Measurements from ENCODE around the gene EZH1. TPM values are rescaled to one million over a fixed set of nuclear protein-coding genes. Genes with fewer than 3 reads are reported as not detected.

The EZH1 gene
- total and polyA plus RNA-seq, 2 experiments from 2014 or later = 22.4 to 22.8 TPM

DNA sequence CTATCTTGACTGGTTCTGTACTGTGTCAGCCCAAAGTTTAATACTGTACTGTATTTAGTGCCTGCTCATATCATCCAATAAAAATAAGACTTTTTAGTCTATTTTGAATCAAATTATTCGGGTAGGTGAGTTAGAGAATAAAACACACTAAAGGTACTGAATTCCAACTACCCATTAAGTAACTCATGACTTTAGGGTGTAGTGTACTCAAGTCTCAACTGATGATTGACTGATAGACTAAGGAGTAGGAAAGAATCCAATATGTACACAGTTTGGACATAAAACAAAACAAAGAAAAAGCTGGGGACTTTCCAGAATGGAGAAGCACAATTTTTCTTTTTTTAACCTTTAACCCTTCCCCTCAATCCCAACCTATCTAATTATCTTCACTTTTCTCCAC is 4.1 kb downstream of the EZH1 start:
- no peak for TF ChIP-seq EZH2 (IDR thresholded peaks at IDR 0.05; ENCODE audit: insufficient read depth, poor library complexity, severe bottlenecking)
- TF ChIP-seq EZH2phosphoT487 (IDR thresholded peaks at IDR 0.05; ENCODE audit: insufficient read depth, low read depth) = no peak
- Histone ChIP-seq H3K4me3 (no peak overlapping the region), H3K9me3 (ENCODE audit: low read depth) (no peaks in the 10 kb centered on the region), H3K79me2 (ENCODE audit: insufficient read depth) (peaks cover 87% of the 10 kb centered on the region), H2AFZ (no peak overlapping the region), H3K9ac (no peak overlapping the region), H3K27ac (no peak overlapping the region), H4K20me1 (ENCODE audit: insufficient read depth) (no peaks in the 10 kb centered on the region), H3K4me2 (ENCODE audit: unreplicated experiment) (no peak overlapping the region), H3K36me3 (ENCODE audit: low read depth) (no peaks in the 10 kb centered on the region), H3F3A (ENCODE audit: insufficient read depth) (no peaks in the 10 kb centered on the region), H3K4me1 (ENCODE audit: insufficient read depth) (peaks cover 8% of the 10 kb centered on the region), H3K9me2 (ENCODE audit: insufficient read depth) (no peaks in the 10 kb centered on the region), H3K27me3 (replicated peaks; ENCODE audit: insufficient read depth) (no peaks in the 10 kb centered on the region)
- DNase-seq = no peak
- in situ Hi-C loops (cut with MboI) = loop anchor here (25.0 kb wide), 1 partner anchor 197 kb away; no protein-coding TSS in a partner anchor
- 55 to 63% methylated on average over 1 of the region's 1 CpG for WGBS, 2 experiments (ENCODE audit: low coverage in 1 of 2, low lambda C conversion rate in 2 of 2, missing lambda C conversion rate in 2 of 2)

DNA sequence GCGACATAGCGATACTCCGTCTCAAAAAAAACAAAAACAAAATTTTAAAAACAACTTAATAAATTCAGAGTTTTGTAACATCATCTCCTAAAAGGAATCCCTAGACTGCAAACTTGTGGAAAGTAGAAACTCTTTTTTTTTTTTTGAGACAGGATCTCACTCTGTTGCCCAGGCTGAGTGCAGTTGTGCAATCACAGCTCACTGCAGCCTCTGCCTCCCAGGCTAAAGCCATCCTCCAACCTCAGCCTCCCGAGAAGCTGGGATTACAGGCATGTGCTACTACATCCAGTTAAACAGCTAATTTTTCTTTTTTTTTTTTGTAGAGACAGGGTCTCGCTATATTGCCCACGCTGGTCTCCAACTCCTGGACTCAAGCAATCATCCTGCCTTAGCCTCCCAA is 19.7 kb downstream of the EZH1 start:
- no peaks in the 10 kb centered on the region for H3K9me3 ChIP-seq (ENCODE audit: low read depth)
- no peak for TF ChIP-seq EZH2 (IDR thresholded peaks at IDR 0.05; ENCODE audit: insufficient read depth, poor library complexity, severe bottlenecking)
- TF ChIP-seq EZH2phosphoT487 (IDR thresholded peaks at IDR 0.05; ENCODE audit: insufficient read depth, low read depth) = no peak
- no peak overlapping the region for H3K9ac ChIP-seq
- H3K4me2 ChIP-seq (ENCODE audit: unreplicated experiment) = no peak overlapping the region
- H2AFZ ChIP-seq = no peak overlapping the region
- 96 to 98% methylated on average over 6 of the region's 6 CpGs for WGBS, 2 experiments (ENCODE audit: low coverage in 1 of 2, low lambda C conversion rate in 2 of 2, missing lambda C conversion rate in 2 of 2)
- H3K27me3 ChIP-seq (replicated peaks; ENCODE audit: insufficient read depth) = no peaks in the 10 kb centered on the region
- H3K9me2 ChIP-seq (ENCODE audit: insufficient read depth) = no peaks in the 10 kb centered on the region
- in situ Hi-C loops (cut with MboI) = loop anchor here (25.0 kb wide), 1 partner anchor 212 kb away; no protein-coding TSS in a partner anchor
- peaks cover 55% of the 10 kb centered on the region for H3K36me3 ChIP-seq (ENCODE audit: low read depth)
- no peak for DNase-seq
- no peak overlapping the region for H3K4me3 ChIP-seq
- no peaks in the 10 kb centered on the region for H4K20me1 ChIP-seq (ENCODE audit: insufficient read depth)
- no peaks in the 10 kb centered on the region for H3K79me2 ChIP-seq (ENCODE audit: insufficient read depth)
- H3K27ac ChIP-seq = no peak overlapping the region
- H3K4me1 ChIP-seq (ENCODE audit: insufficient read depth) = no peaks in the 10 kb centered on the region
- H3F3A ChIP-seq (ENCODE audit: insufficient read depth) = no peaks in the 10 kb centered on the region

DNA sequence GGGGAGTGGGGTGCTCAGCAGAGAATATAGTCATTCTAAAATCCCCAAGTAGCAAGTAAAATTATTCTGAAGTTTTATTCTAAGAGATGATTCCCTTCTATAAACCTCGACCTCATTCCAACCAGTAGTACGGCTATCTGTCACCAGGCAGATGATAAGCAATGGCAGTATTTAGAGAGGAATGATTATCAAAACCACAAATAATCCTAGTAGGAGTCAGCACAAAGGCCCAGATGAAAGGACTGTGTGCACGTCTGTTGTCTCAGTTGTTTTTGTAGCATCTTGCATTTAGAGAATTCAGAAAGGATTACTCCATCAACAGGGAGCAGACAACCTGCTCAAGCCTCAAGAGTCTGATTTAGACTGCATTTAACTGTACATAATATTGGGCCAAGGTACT is 21.2 kb downstream of the EZH1 start:
- H3K4me2 ChIP-seq (ENCODE audit: unreplicated experiment) = no peak overlapping the region
- no peak overlapping the region for H2AFZ ChIP-seq
- H3K9me3 ChIP-seq (ENCODE audit: low read depth) = no peaks in the 10 kb centered on the region
- in situ Hi-C loops (cut with MboI) = no loop called here
- H3K27ac ChIP-seq = no peak overlapping the region
- no peak overlapping the region for H3K4me3 ChIP-seq
- TF ChIP-seq EZH2 (IDR thresholded peaks at IDR 0.05; ENCODE audit: insufficient read depth, poor library complexity, severe bottlenecking) (no peak), EZH2phosphoT487 (IDR thresholded peaks at IDR 0.05; ENCODE audit: insufficient read depth, low read depth) (no peak)
- no peaks in the 10 kb centered on the region for H4K20me1 ChIP-seq (ENCODE audit: insufficient read depth)
- H3K9ac ChIP-seq = no peak overlapping the region
- no peaks in the 10 kb centered on the region for H3K4me1 ChIP-seq (ENCODE audit: insufficient read depth)
- 79% methylated on average over 3 of the region's 3 CpGs for WGBS, 2 experiments (ENCODE audit: low coverage in 1 of 2, low lambda C conversion rate in 2 of 2, missing lambda C conversion rate in 2 of 2)
- no peak for DNase-seq
- H3K27me3 ChIP-seq (replicated peaks; ENCODE audit: insufficient read depth) = no peaks in the 10 kb centered on the region
- H3F3A ChIP-seq (ENCODE audit: insufficient read depth) = no peaks in the 10 kb centered on the region
- H3K9me2 ChIP-seq (ENCODE audit: insufficient read depth) = no peaks in the 10 kb centered on the region
- H3K36me3 ChIP-seq (ENCODE audit: low read depth) = peaks cover 58% of the 10 kb centered on the region
- no peaks in the 10 kb centered on the region for H3K79me2 ChIP-seq (ENCODE audit: insufficient read depth)

DNA sequence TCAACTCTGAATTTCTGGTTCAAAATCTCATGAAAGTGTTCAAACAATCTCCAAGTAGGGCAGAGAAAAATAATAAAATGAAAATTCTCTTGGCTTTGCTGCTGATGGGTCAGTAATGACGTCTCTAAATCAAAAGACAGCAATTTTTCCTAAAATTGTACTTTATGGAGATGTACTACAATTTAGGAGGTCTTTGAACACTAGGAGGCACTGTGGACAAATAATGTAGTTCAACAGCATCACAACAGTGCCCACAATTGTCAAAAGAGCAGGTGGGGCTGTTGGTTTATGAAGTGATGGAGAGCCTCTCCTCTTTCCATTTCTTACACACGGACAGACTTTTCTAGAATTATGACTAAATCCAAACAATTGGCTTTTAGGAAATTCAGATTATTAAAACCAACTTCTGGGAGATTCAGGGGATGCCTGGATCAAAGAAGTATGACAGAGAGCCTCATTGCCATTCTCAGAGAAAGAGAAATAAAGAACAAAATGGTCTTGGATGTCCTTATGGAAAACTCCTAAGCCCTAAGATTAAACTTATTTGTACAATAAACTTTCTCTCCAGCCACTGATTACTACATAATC is 23.8 kb downstream of the EZH1 start:
- TF ChIP-seq EZH2 (IDR thresholded peaks at IDR 0.05; ENCODE audit: insufficient read depth, poor library complexity, severe bottlenecking) (no peak), EZH2phosphoT487 (IDR thresholded peaks at IDR 0.05; ENCODE audit: insufficient read depth, low read depth) (no peak)
- Histone ChIP-seq H3K27me3 (replicated peaks; ENCODE audit: insufficient read depth) (no peaks in the 10 kb centered on the region), H3K4me2 (ENCODE audit: unreplicated experiment) (no peak overlapping the region), H2AFZ (no peak overlapping the region), H3K4me3 (no peak overlapping the region), H3K9me2 (ENCODE audit: insufficient read depth) (no peaks in the 10 kb centered on the region), H3K9ac (no peak overlapping the region), H3K9me3 (ENCODE audit: low read depth) (no peaks in the 10 kb centered on the region), H3K4me1 (ENCODE audit: insufficient read depth) (no peaks in the 10 kb centered on the region), H3K27ac (no peak overlapping the region), H4K20me1 (ENCODE audit: insufficient read depth) (no peaks in the 10 kb centered on the region), H3K36me3 (ENCODE audit: low read depth) (peaks cover 62% of the 10 kb centered on the region), H3F3A (ENCODE audit: insufficient read depth) (no peaks in the 10 kb centered on the region), H3K79me2 (ENCODE audit: insufficient read depth) (no peaks in the 10 kb centered on the region)
- in situ Hi-C loops (cut with MboI) = no loop called here
- WGBS, 2 experiments (ENCODE audit: low coverage in 1 of 2, low lambda C conversion rate in 2 of 2, missing lambda C conversion rate in 2 of 2) = 1 to 7% methylated on average over 2 of the region's 2 CpGs
- DNase-seq = peak; percentile 81

Measured in GM23248 (cell line).